NCI-H345 treated with DMSO at 0.1 percent for 48 hours (cell line): ENCODE data around the gene MND1.
A peak's percentile ranks its signal among the peaks of the same experiment; 100 is the strongest.

ENCODE experiments used
- DNase-seq: peaks from one replicate; lab custom pipeline; 2025; ENCODE audit not compliant: unreplicated experiment; lab: John Stamatoyannopoulos, UW

MND1 gene, protein sequence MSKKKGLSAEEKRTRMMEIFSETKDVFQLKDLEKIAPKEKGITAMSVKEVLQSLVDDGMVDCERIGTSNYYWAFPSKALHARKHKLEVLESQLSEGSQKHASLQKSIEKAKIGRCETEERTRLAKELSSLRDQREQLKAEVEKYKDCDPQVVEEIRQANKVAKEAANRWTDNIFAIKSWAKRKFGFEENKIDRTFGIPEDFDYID

DNA sequence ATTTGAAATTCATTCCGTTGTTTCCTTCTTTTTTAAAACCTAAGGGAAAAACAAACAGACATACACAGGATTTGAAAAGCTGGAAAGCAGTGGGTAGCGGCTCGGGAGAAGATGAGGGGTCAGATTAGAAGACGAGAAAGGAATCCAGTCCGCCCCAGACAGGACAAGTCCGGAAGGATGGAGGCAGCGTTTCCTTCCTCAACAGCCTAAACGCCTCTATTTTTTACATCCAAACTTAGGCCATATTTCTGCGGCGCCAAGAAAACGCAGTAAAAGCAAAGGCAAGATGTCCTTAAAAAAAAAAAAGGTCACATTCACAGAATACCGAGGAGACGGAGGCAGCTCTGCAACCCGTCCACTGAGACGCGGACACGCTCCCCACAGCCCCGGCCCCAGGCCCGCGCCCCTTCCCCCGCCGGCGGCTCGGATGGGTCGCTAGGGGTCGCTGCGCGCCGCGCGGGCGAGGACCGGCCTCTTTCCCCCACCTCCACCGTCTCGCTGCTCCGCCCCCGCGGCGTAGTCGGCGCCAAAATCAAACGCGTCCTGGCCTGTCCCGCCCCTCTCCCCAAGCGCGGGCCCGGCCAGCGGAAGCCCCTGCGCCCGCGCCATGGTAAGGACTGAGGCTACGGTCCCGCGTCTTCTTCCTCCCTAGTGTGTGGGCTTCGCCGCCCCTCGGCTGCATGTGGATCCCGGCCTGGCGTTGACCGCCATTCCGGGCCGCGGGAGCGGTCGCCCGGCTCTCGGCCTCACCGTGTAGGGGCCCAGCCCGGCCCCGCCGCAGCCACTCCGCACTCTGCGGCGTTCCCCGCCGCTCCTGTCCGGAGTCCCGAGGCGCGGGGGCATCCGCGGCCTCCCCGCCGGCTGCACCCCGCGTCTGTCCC is at the start of gene MND1:
Gene MND1, plus strand, starts transcription at position 558 of the 881 bp plus-strand sequence. Its CDS starts 50 bp downstream, at position 608.
- peak; percentile 50 for DNase-seq

DNA sequence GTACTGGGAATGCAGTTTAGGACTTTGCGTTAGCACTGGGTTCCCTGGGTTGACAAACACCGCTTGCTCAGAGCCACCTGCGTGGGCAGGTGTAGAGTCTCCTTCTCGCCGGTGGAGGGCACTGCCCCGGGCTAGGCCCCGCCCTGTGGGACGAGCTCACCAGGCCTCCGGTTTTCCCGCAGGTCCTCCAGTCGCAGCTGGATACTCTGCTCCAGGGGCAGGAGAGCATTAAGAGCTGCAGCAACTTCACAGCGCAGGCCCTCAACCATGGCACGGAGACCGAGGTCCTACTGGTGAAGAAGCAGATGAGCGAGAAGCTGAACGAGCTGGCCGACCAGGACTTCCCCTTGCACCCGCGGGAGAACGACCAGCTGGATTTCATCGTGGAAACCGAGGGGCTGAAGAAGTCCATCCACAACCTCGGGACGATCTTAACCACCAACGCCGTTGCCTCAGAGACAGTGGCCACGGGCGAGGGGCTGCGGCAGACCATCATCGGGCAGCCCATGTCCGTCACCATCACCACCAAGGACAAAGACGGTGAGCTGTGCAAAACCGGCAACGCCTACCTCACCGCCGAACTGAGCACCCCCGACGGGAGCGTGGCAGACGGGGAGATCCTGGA is 49.2 kb upstream of the MND1 start:
- no peak for DNase-seq

DNA sequence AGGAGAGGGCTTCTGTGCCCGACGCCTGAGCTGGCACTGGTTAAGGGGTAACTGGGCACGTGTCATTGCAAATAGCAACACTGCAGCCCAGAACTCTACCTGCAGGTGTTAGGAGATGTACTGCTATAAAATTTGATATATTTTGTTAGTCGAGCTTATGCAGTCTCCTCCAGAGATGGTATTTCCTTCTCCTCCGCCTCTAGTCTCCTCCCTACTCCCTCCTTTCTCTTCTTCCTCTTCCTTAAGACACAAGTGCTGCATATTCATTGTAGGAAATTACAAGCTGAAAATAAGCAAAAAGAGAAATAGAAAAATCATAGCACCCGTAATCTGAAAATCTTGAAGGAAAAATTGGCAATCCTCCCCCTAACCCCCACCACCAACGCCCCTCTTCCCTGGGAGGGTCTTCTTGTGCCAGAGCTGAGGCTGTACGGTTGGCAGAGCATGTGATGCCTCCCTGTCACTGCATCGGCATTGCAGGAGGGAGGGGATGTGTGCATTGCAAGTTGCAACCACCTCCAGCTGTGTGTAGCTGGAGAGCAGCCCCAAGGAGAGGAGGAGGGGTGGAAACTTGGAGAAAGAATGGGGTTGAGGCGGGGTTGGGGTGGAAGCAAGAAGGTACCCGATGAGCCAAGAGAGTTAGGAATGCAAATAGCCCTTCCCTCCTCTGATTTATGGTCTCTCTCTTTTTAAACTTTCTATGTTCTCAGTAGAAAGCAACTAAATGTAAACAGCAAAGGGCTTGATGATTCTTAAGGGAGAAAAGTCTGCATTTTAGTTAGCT is 48.3 kb upstream of the MND1 start:
- DNase-seq, result no peak

DNA sequence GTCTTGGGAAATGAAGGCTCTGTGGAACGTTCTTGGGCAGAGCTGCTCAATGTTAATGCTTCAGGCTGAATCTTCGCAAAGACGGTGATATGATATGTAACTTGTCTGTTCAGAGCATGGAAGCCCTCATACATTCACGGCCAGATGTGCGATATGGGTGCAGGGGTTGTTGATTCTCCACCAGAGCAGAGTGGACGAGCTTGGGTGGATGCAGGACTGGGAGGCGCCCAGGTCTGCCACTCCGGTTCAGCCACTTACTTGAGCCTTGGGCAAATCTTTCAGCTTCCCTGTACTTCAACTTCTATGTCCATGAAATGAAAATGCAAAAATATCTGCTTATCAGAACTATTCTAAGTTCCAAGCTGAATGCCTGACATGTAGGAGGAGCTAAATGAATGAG is 47.4 kb upstream of the MND1 start:
- no peak for DNase-seq

DNA sequence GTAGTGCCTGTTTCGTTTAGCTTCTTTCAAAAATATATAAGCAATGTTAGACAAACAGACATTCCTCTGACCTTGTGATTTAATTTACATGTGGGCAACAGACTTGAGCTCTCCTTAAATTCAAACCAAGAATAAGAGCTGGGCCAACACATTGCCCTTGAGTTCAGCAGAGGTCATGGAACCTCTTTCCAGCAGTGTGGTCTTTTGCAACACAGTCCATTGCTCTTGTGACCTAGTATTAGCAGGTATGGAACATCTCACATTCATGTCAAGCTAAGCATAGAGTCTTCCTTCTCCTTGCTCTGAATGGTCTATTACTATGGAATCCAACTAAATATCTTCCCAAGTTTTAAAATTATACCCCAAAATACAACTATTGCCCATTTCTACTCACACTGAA is 33.7 kb upstream of the MND1 start:
- DNase-seq, result no peak

DNA sequence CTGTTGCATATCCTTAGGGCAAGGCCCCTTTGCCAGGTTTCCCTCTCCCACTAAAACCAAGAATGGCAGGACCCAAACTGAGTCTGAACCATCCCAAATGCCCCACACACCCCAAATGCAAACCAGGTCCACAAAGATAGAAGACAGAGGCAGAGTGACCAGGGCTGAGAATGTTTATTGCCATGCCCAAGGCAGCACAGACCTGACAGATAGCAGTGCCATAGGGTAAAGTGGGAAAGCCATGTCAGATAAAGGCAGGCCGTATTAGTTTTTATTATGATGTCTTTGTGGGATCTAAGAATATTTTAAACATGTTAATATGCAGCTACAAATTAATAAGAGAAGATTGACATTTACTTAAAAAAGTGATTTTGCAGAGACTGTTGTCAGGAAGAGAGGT is 29.6 kb upstream of the MND1 start:
- DNase-seq, result no peak

DNA sequence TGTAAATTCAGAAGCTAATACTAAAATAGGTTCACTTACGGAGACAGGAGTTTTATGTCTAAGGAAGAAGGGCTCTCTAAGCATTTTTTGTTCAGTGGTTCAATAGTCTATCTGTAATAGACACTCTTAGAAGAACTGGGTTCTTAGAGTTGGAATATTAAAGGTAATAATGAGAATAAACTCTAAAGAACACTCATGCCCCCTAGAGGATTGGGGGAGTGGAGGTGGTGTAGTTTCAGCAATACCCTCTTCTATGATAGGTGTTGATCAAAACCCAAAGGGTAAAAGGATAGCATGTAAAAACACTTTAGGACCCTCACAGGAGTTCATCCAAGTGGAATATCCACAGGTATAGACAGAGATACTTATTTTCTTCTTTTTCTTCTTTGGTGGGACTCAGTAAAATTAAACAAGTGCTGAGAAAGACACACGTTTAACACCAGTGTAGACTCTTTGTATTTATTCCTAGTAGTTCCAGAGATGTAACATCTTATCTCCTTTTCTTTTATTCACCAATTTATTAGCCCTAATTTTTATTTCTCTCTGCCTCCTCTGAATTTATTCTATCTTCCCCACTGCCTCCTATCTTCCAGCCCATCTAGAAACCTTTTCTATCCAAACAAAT is 25.7 kb upstream of the MND1 start:
- DNase-seq, result peak; percentile 23

DNA sequence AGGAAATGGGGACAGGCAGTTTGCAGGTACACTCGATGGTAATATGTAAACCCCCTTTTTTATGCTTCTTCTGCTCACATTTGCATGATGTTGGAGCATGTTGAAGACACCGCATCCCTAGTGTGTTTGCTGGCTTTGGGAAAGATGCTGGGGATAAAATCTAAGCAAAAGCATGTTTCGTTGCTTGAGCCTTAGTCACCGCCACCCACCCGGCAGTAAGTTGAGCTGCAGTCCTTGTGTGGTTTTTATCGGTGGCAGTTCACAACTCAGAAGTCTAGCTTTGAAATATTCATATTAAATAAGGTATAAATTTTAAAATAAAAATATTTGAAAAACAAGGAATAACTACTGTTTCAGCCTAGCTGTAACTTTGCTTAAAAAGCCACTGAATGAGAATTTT is 21.7 kb upstream of the MND1 start:
- DNase-seq, result no peak

DNA sequence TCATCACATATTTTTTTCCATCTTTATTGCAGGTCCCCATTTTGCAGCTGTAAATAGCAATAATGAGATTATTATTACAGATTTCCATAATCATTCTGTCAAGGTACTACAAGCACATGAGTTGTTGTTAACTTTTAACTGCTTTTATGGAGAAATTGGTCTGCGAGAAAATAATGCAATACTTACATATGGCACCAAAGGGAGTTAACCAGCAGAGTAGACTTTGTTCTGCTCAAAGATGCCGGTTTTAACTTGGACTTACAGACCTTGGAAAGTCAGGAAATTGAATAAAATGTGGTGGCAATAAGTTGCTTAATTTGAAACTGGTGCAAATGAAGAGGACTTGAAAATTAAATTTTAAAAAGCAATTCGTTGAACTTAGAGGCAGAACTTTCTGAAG is 20.4 kb upstream of the MND1 start:
- DNase-seq, result no peak

DNA sequence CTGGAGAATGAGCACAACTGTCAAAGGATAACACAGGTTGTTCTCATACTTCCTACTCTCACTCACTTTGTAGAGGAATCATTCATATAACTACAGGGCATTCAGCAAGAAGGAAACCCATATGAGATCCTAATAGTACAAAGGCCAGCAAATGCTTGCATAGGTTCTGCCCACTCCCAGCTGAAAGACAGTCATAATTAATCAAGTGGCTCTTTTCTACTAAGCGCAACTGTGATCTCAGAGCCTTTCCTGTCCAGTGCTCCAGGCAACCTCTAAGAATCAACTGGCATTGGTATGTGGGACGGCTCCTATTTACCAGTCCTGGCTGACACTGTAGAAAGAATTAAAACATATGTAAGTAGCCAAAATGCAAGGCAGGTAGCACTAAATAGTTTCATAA is 18.9 kb upstream of the MND1 start:
- DNase-seq, result no peak

DNA sequence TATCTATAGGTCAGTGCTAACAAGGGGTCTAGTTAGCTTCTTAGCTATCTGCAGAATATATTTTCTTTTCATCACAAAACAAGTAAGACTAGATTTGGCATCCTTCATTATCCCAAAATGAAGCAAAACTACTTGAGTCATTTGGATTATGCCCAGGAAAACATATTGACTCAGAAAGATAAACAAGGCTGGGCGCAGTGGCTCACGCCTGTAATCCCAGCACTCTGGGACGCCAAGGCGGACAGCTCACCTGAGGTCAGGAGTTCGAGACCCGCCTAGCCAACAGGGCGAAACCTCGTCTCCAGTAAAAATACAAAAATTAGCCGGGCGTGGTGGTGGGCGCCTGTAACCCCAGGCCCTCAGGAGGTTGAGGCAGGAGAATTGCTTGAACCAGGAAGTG is 18.0 kb upstream of the MND1 start:
- no peak for DNase-seq

DNA sequence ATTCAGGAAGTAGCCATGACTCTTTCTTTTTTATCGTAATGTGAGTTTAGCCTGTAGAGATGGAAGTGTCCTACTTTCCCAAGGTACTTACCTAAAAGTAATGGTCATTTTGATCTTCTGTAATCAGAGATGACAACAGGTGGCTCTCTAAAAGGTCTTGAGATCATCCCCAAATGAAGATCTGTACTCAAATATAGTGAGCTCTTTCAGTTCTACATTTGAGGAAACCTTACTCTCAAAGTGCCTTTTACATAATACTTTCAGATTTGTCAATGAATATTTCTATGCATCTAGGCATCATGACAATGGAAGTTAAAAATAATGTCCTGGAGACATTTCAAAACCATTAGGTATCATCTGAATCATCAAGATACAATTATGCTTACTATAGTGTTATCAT is 17.2 kb upstream of the MND1 start:
- no peak for DNase-seq

DNA sequence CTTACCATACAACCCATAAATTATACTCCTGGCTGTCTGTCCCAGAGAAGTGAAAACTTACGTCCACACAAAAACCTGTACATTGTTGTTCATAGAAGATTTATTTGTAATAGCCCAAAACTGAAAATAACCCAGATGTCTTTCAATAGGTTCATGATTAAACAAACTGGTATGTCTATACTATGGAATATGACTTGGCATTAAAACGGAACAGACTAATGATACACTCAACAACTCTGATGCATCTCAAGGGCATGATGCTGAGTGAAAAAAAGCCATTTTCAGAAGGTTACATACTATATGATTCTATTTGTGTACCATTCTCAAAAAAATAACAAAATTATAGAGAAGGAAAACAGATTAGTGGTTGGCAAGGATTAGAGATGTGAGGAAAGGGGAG is 11.6 kb upstream of the MND1 start:
- DNase-seq, result no peak

DNA sequence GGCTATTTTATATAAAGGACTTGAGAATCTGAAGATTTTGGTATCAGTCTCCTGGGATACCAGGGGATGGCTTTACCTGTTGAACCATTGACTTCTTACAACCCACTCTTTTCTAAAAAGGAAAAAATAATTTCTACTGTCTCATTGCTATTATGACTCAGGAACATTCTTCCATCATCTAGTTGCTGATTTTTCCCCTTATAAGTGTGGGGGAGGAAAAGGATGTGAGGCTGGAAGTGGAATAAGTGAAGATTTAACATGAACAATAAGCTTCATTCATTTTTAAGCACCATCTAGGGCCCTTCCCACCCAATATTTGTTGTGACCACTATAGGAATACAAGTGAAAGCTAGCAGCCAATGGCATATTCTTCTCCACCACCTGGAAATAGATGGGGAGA is 10.6 kb upstream of the MND1 start:
- DNase-seq, result no peak

DNA sequence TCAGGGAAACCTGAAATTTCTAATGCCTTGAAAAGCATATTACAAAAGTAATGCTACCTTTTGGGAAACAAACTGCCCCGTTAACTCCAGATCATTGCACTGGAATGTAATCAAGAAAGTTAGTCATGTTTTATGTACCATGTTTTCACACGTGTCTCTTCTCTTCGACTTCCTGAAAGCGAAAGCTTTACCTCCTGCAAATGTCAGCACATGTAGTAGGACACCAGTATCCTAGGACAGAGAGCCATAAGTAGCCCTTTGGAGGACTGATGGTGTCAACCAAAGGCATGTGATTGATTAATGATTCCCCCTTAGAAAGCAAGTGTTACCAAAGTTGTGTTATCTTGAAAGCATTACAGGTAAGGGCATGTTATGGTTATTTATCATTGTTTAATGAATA is 8.8 kb upstream of the MND1 start:
- no peak for DNase-seq

DNA sequence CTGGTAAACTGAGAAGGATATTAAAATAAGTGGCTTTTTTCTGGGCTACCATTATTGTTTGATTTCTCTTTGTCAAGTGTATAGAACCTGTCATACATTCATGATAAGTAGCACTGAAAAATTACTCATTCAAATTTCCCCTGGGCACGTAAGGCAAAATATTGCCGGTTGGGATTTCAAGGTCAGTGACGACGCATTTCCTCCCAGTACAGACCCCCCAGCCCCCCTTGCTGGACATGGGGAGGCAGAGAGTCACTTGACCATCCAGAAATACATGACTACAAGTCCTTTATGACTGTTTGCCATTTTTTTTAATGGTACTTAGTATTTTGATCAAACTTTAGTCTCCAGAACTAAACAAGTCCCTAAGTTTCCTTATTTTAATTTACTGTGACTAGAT is 6.8 kb upstream of the MND1 start:
- no peak for DNase-seq

DNA sequence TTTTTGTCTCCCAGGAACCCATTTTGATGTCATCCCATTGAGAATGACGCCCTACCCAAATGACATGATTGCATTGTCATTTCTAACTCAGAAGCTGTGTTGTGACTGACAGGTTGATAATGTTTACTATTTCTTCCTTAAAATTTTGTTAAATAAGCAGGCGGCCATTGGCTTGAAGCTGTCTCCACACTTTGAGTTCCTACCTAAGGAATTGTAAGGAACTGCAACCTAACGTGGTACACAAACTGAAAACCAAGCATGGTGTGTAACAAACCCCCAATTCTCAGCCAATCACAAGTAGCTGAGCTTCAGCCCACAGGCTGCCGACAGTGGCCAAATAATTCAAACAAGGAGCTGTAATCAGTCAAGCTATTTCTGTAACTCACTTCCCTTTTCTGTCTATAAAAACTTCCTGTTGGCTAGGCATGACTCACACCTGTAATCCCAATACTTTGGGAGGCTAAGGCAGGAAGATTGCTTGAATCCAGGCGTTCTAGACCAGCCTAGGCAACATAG is 2.9 kb upstream of the MND1 start:
- no peak for DNase-seq

DNA sequence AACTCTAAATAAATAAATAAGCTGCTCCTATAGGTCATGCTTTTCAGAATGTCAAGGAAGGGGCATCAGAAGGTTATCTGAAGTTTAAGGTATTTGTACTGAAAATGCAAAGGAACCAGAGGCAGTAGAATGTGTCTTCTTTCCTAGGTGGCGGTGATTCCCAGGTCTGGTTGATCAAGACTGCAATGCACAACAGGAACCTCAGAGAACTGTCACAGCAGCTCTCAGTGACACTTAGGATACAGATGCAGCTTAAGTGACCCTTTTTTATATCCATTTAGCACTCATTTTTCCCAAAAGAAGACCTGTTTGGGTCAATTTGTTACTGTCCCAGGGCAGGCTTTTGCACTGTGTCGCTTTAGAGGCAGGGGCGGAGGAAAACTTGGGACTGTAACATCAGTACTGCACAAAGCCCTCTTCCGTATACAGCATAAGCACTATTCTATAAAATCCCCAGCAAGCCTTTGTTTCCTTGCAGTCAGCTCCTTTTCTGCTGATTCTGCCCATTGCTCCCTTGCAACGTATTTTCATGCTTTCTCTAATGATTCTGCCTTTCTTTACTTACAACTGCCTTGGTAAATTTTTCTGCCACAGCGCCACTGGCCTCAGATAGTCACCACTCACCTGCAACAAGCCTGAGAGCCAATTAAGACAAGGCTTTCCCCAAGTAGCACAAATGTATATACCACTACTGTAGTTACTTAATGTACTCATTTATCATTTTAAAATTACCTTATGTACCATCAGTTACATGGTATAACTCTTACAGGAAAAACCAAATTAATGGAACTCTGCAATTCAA is 1.5 kb upstream of the MND1 start:
- DNase-seq, result no peak

DNA sequence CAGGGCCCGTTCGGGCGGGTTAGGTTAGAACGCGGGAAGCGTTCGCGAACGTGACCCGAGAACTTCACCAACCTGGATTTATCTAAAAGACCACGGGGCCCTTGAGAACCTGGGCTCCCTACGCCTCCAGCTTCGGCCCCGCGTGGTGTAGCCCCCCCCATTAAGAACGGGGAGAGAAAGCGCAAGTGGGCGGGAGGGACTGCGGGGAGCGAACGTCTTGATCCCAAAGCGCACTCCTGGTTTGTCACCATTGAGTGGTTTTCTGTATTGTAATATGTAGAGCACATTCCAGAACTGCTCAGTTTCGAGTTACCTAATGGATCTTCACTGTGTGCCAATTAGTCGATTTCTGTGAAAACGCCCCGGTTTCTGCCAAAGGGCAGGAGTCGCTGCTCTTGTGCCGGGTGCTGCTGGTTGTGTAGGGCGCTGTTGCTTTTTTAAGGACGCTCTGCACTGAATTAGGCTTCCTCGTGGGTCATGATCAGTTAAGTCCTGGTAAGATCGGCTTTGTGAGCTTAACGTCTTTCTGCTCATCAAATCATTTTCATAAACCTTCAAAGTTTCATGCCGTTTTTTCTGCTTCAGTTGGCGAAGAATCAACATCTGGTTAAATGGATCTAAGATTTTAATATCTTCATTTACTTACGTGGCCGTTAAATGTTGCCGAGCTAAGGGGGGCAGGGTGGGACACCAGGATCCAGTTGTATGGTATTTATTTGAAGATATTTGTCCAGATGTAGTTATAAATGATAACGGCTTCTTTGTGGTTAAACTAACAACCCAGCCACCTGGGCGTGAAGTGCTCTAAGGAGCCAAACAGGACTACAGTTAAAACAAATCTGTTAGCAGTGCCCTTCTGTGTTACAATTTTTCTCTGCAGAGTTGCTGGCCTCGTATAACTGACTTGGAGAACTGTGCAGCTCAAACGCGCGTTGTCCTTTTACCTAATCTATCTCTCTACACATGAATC is 809 bp downstream of the MND1 start:
- peak; percentile 15 for DNase-seq
